HepG2 (cell line): ENCODE data around the gene BPIFB6. TPM values are rescaled to one million over a fixed set of nuclear protein-coding genes. Genes with fewer than 3 reads are reported as not detected.
A peak's percentile ranks its signal among the peaks of the same experiment; 100 is the strongest.

Source experiments
- ATAC-seq: fragments of 200-7000 bp; cut with Tn5 transposase; 3 replicates; pipeline ENCODE4 v1.9.1; 2020; ENCODE audit warnings: mild to moderate bottlenecking, moderate library complexity
- BruUV-seq: library from RNA; stranded (reverse); fragments of 400-500 nt; replicated peaks from 2 replicates; lab custom pipeline; 2021; lab: Mats Ljungman, UMichigan
- CTCF ChIA-PET: fragments of 300-600 bp; formaldehyde crosslinking; extraction: SDS; loops from one replicate; lab custom pipeline; 2021; ENCODE audit warnings: low total read pairs, inconsistent platforms, low intra/inter-chr PET ratio; lab: Yijun Ruan, JAX
- POLR2A ChIA-PET: fragments of 350-600 bp; sonication (Branson Sonifier 250); formaldehyde crosslinking; loops from one replicate; lab custom pipeline; 2020; ENCODE audit warnings: antibody characterized with exemption, inconsistent platforms; lab: Yijun Ruan, JAX
- DNase-seq: peaks from one replicate; pipeline ENCODE4 v3.0.0-alpha.2; 2015; ENCODE audit warnings: low spot score
- FAIRE-seq: peaks from 3 replicates; lab custom pipeline; 2011; peaks lifted over from hg19 to GRCh38; lab: Jason Lieb, UNC
- H2AFZ ChIP-seq: one replicate; pipeline ENCODE4 v1.6.1; 2011; ENCODE audit warnings: low read length, inconsistent platforms
- H3K27ac ChIP-seq: fragments of 300-600 bp; 3 replicates; pipeline ENCODE4 v1.8.0; 2011; ENCODE audit warnings: mixed run types, mild to moderate bottlenecking, mixed read lengths, low read length, inconsistent platforms; ENCODE audit not compliant: insufficient read depth; ENCODE audit errors: extremely low read length
- H3K27me3 ChIP-seq, 2 experiments: fragments of 200-600 bp in 1 of 2; 2 replicates in 1 of 2; 3 replicates in 1 of 2; pipeline versions ENCODE4 v1.6.0 to v1.8.0; 2011; ENCODE audit warnings: low read length in 2 of 2, mild to moderate bottlenecking in 2 of 2, moderate library complexity in 2 of 2, inconsistent platforms in 1 of 2; ENCODE audit not compliant: insufficient read depth in 2 of 2, control insufficient read depth in 1 of 2
- H3K36me3 ChIP-seq, 2 experiments: fragments of 200-600 bp in 1 of 2; replicated peaks in 1 of 2; 2 replicates in 1 of 2; 3 replicates in 1 of 2; pipeline versions ENCODE4 v1.5.1 to v1.8.0; 2011; ENCODE audit warnings: low read length in 2 of 2, inconsistent platforms in 1 of 2; ENCODE audit not compliant: insufficient read depth in 2 of 2, control insufficient read depth in 1 of 2
- H3K4me1 ChIP-seq: 2 replicates; pipeline ENCODE4 v1.5.1; 2012; ENCODE audit warnings: low read length, inconsistent platforms; ENCODE audit not compliant: insufficient read depth
- H3K4me2 ChIP-seq: 2 replicates; pipeline ENCODE4 v1.6.0; 2011; ENCODE audit warnings: low read depth, low read length, inconsistent platforms
- H3K4me3 ChIP-seq, 3 experiments: fragments of 200-600 bp in 1 of 3; sonication (generic), shearing (Covaris generic) in 1 of 3; replicated peaks in 1 of 3; 2 replicates each; pipeline ENCODE4 v1.5.1; 2011 to 2016; ENCODE audit warnings: low read length in 3 of 3, inconsistent platforms in 2 of 3, low read depth in 2 of 3, mild to moderate bottlenecking in 2 of 3, control low read depth in 1 of 3, mixed read lengths in 1 of 3; ENCODE audit not compliant: insufficient read depth in 1 of 3
- H3K79me2 ChIP-seq: one replicate; pipeline ENCODE4 v1.6.1; 2011; ENCODE audit warnings: low read length, inconsistent platforms; ENCODE audit not compliant: insufficient read depth
- H3K9ac ChIP-seq: 2 replicates; pipeline ENCODE4 v1.6.0; 2011; ENCODE audit warnings: mild to moderate bottlenecking, low read depth, low read length, inconsistent platforms; ENCODE audit not compliant: insufficient read depth
- H3K9me3 ChIP-seq: 2 replicates; pipeline ENCODE4 v1.5.1; 2012; ENCODE audit warnings: mild to moderate bottlenecking, low read length
- H4K20me1 ChIP-seq: 2 replicates; pipeline ENCODE4 v1.6.0; 2011; ENCODE audit warnings: inconsistent platforms, mild to moderate bottlenecking, low read length, moderate library complexity; ENCODE audit not compliant: insufficient read depth
- ARNT2 ChIP-seq: sonication (generic); formaldehyde crosslinking; IDR thresholded peaks from 2 replicates; pipeline ENCODE4 v1.8.0; 2022; ENCODE audit warnings: mild to moderate bottlenecking, low read depth, missing genetic modification reagents, moderate library complexity
- BCL3 ChIP-seq: sonication (generic); formaldehyde crosslinking; IDR thresholded peaks from 2 replicates; pipeline ENCODE4 v1.5.1; 2020; ENCODE audit warnings: mild to moderate bottlenecking, missing genetic modification reagents, moderate library complexity
- ERF ChIP-seq: IDR thresholded peaks from 2 replicates; pipeline ENCODE4 v1.6.1; 2018; ENCODE audit warnings: missing biosample characterization, missing genetic modification reagents
- HMGA1 ChIP-seq: sonication (generic); formaldehyde crosslinking; conservative IDR thresholded peaks from 2 replicates; pipeline ENCODE4 v1.4.0; 2020; ENCODE audit warnings: missing genetic modification reagents
- HOXA7 ChIP-seq: sonication (generic); formaldehyde crosslinking; IDR thresholded peaks from 2 replicates; pipeline ENCODE4 v1.8.1; 2022; ENCODE audit warnings: mild to moderate bottlenecking, missing genetic modification reagents, moderate library complexity
- KLF15 ChIP-seq: sonication (generic); formaldehyde crosslinking; IDR thresholded peaks from 2 replicates; pipeline ENCODE4 v1.8.1; 2023; ENCODE audit warnings: borderline replicate concordance, mild to moderate bottlenecking, inconsistent platforms, missing genetic modification reagents, mixed read lengths
- KMT2B ChIP-seq: IDR thresholded peaks from 2 replicates; pipeline ENCODE4 v1.6.1; 2016; ENCODE audit warnings: missing genetic modification reagents, missing compliant biosample characterization
- MIER2 ChIP-seq: IDR thresholded peaks from 2 replicates; pipeline ENCODE4 v1.6.1; 2016; ENCODE audit warnings: missing biosample characterization, missing genetic modification reagents
- MTERF4 ChIP-seq: sonication (generic); formaldehyde crosslinking; IDR thresholded peaks from 2 replicates; pipeline ENCODE4 v1.8.0; 2023; ENCODE audit warnings: mild to moderate bottlenecking, missing genetic modification reagents
- MXD4 ChIP-seq: IDR thresholded peaks from 2 replicates; pipeline ENCODE4 v1.6.1; 2016; ENCODE audit warnings: mild to moderate bottlenecking, missing biosample characterization, missing genetic modification reagents
- NBN ChIP-seq: fragments of 450-650 bp; conservative IDR thresholded peaks from 2 replicates; pipeline ENCODE4 v1.6.1; 2017
- NKX3-1 ChIP-seq: sonication (generic); formaldehyde crosslinking; IDR thresholded peaks from 2 replicates; pipeline ENCODE4 v1.5.0; 2020; ENCODE audit warnings: missing genetic modification reagents
- PAF1 ChIP-seq: IDR thresholded peaks from 2 replicates; pipeline ENCODE4 v1.6.1; 2016; ENCODE audit warnings: missing genetic modification reagents, missing compliant biosample characterization
- RAD21 ChIP-seq: fragments of 450-650 bp; formaldehyde crosslinking; IDR thresholded peaks from 2 replicates; pipeline ENCODE4 v1.5.0; 2020; ENCODE audit warnings: mild to moderate bottlenecking
- TCF7 ChIP-seq: sonication (generic); IDR thresholded peaks from 2 replicates; pipeline ENCODE4 v1.6.1; 2016; ENCODE audit warnings: antibody characterized with exemption, low read depth
- ZNF44 ChIP-seq: sonication (generic); formaldehyde crosslinking; IDR thresholded peaks from 2 replicates; pipeline ENCODE4 v1.5.1; 2020; ENCODE audit warnings: mild to moderate bottlenecking, missing genetic modification reagents
- ZNF549 ChIP-seq: sonication (generic); formaldehyde crosslinking; IDR thresholded peaks from 2 replicates; pipeline ENCODE4 v1.5.0; 2020; ENCODE audit warnings: missing genetic modification reagents
- ZNF776 ChIP-seq: sonication (generic); formaldehyde crosslinking; IDR thresholded peaks from 2 replicates; pipeline ENCODE4 v1.4.0; 2020; ENCODE audit warnings: mild to moderate bottlenecking, missing genetic modification reagents
- WGBS: methylation state at CpG from one replicate; pipeline ENCODE4 v1.1.6; 2017; ENCODE audit warnings: low lambda C conversion rate; 5-methylcytosine and 5-hydroxymethylcytosine counted together
- in situ Hi-C: cut with HindIII; loops from 2 replicates; pipeline ENCODE4 v1.10.0; 2017; ENCODE audit warnings: low pct_unique_long_range_greater_than_20kb; ENCODE audit not compliant: extremely low pct_ligation_motif_present
- intact Hi-C: fragments of 100-400 bp; cut with micrococcal nuclease; formaldehyde crosslinking; loops from one replicate; pipeline ENCODE4 v1.10.0; 2022; ENCODE audit not compliant: unreplicated experiment
- polyA plus RNA-seq, 8 experiments: library from polyadenylated mRNA; depleted of rRNA in 3 of 8; stranded (reverse) in 7 of 8; unstranded in 1 of 8; fragments of >200 nt; fragmentation: Illumina TruSeq in 4 of 8; extraction: Trizol in 4 of 8; gene quantifications; 2 replicates each; pipeline versions ENCODE4 v1.2.1 to v1.2.3, GENCODE V29; 2011 to 2016; ENCODE audit warnings: low read depth in 4 of 8, missing spikeins in 1 of 8, mixed read lengths in 1 of 8; ENCODE audit not compliant: insufficient read depth in 1 of 8
- total RNA-seq, 5 experiments: library from RNA; depleted of rRNA; stranded (reverse); fragments of >200 nt; fragmentation: Illumina TruSeq; extraction: Trizol; gene quantifications; 2 replicates each; pipeline ENCODE4 v1.2.3, GENCODE V29; 2016; ENCODE audit warnings: low read depth in 1 of 5
- TF ChIP-seq, protein P1 (sequence below): sonication (generic); formaldehyde crosslinking; conservative IDR thresholded peaks from 2 replicates; pipeline ENCODE4 v1.8.0; 2022; ENCODE audit warnings: missing genetic modification reagents

BPIFB6 gene
- total and polyA plus RNA-seq, 2 of the 13 experiments (the other 11 are each of a cell fraction or from before 2014, with no cell fraction given): 0.13 to 1.7 TPM

DNA sequence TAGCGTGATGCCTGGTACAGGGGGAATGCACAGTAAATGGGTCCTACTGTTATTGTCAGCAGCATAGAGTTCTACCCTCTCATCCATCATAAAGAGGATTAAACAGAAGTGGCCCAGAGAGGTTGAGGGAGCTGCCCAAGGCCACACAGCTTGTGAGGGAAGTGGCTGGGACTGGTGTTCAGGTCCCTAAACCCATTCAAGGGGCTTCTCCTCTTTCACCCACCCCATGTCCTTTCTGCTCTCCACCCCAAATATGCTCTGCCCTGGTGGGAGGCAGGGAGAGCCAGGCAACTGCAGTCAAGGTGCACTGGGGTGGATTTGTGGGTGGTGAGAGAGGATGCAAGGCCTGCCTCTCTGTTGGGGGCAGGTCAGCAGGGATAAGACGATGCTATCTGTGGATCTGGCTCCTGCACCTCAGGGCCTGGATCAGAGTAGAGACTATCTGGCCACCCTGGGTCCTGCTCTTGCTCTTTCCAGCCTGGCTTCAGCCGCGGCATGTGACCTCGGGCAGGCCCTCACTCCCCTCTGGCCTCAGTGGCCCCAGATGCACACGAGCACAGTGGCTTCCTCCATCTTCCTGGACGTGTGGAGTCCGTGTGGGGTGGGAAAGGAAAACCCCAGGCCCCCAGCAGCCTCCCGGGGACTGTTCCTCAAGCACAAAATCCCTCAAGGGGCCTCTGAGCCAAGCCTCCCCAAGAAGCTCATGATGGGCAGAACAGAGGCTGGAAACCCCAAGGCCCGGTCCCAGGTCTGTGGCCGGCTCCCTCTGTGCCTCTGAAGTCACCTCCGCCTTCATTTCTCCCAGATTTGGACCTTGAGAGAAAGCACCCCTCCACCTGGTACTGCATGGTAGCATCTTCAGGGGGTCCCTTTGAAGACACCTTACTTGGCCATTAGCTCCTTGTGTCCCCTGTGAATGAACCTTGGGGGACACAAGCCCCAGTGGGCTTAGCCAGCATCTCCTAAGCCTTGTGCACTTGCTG is 3.4 kb upstream of the BPIFB6 start:
- in situ Hi-C loops (no loop called here), intact Hi-C loops (no loop called here)
- CTCF ChIA-PET: no interaction called here
- Histone ChIP-seq H3K9me3 (no peaks in the 10 kb centered on the region), H3K79me2 (no peaks in the 10 kb centered on the region), H3K4me1 (peaks cover 20% of the 10 kb centered on the region), H3K27me3 (peaks cover 0 to 19% of the 10 kb centered on the region in 2 experiments; a peak in 3 of 5 replicates), H4K20me1 (peaks cover 11% of the 10 kb centered on the region; the same call in 1 of the 2 replicates), H3K4me2 (no peak overlapping the region), H3K9ac (no peak overlapping the region), H3K4me3 (no peak overlapping the region), H2AFZ (no peak overlapping the region), H3K36me3 (peaks cover 0 to 2% of the 10 kb centered on the region in 2 experiments; a peak in 1 of 5 replicates), H3K27ac (no peak overlapping the region)
- ATAC-seq: peak; percentile 8
- FAIRE-seq: no peak
- 22% methylated on average over 11 of the region's 12 CpGs for WGBS
- POLR2A ChIA-PET: interaction anchor here (0.7 to 1.4 kb wide), 3 partner anchors 16 to 21 kb away, joined by 3 read pairs; no protein-coding TSS in a partner anchor
- no peak for DNase-seq
- BruUV-seq: no TSS peak
- TF ChIP-seq, protein P1, sequence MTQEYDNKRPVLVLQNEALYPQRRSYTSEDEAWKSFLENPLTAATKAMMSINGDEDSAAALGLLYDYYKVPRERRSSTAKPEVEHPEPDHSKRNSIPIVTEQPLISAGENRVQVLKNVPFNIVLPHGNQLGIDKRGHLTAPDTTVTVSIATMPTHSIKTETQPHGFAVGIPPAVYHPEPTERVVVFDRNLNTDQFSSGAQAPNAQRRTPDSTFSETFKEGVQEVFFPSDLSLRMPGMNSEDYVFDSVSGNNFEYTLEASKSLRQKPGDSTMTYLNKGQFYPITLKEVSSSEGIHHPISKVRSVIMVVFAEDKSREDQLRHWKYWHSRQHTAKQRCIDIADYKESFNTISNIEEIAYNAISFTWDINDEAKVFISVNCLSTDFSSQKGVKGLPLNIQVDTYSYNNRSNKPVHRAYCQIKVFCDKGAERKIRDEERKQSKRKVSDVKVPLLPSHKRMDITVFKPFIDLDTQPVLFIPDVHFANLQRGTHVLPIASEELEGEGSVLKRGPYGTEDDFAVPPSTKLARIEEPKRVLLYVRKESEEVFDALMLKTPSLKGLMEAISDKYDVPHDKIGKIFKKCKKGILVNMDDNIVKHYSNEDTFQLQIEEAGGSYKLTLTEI (CRISPR knock-in tag): no peak
- no peak for TF ChIP-seq HMGA1 (CRISPR knock-in tag)
- TF ChIP-seq MXD4 (CRISPR knock-in tag): no peak
- no peak for TF ChIP-seq ZNF44 (CRISPR knock-in tag)
- TF ChIP-seq ARNT2: no peak
- TF ChIP-seq MTERF4 (CRISPR knock-in tag): no peak
- TF ChIP-seq KMT2B (CRISPR knock-in tag): no peak
- no peak for TF ChIP-seq BCL3 (CRISPR knock-in tag)
- TF ChIP-seq RAD21 (CRISPR knock-in tag): 0 out of 2 replicates have a peak, but pooled peaks have one; percentile 49
- TF ChIP-seq ZNF549 (CRISPR knock-in tag): no peak
- TF ChIP-seq HOXA7 (CRISPR knock-in tag): no peak
- TF ChIP-seq KLF15 (CRISPR knock-in tag): no peak
- TF ChIP-seq NBN: no peak
- no peak for TF ChIP-seq NKX3-1
- TF ChIP-seq ERF: no peak
- TF ChIP-seq PAF1: 0 out of 2 replicates have a peak, but pooled peaks have one; percentile 43
- TF ChIP-seq MIER2 (CRISPR knock-in tag): no peak
- no peak for TF ChIP-seq ZNF776 (CRISPR knock-in tag)
- no peak for TF ChIP-seq TCF7
